ENCODE measurements around the gene DENND1B. TPM values are rescaled to one million over a fixed set of nuclear protein-coding genes. Genes with fewer than 3 reads are reported as not detected.

Gene DENND1B
- total and polyA plus RNA-seq, 12 donors: 1.7 to 14.3 (median 6.5) TPM

DNA sequence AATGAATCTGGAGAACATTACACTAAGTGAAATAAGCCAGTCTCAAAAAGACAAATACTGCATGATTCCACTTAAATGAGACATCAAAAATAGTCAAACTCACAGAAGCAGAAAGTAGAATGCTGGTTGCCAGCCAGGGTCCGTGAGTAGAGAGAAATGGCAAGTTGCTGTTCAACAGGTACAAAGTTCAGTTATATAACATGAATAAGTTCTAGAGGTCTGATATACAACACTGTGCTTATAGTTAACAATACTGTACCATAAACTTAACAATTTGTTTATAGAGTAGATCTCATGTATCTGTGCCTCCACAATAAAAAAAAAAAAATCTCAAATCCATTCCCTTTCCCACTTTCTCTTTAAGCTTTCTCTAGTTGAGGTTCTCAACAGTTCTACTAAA, 83.5 kb downstream of the DENND1B start:
- intact Hi-C loops (cut with DNase I): no loop called here

DNA sequence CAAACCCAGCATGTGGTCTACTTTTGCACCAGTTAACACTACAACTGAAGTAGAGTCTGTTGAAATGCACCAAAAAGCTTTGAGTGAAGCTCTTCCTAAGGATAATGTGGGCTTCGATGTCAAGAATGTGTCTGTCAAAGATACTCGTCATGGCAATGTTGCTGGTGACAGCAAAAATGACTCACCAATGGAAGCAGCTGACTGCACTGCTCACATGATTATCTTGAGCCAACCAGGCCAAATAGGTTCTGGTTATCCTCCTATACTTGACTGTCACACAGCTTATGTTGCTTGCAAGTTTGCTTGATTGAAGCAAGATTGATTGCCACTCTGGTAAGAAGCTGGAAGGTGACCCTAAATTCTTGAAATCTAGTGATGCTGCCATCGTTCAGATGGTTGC, 85.2 kb downstream of the DENND1B start:
- Histone ChIP-seq H3K4me3 (no peak overlapping the region), H3K36me3 (replicated peaks in 1 of 2) (no peaks in the 10 kb centered on the region), H3K27me3 (no peaks in the 10 kb centered on the region), H3K4me1 (replicated peaks in 1 of 2) (peaks cover 0 to 17% of the 10 kb centered on the region in 2 donors), H3K27ac (no peak overlapping the region), H3K9me3 (replicated peaks in 1 of 3) (peaks cover 0 to 9% (median 0%) of the 10 kb centered on the region in 3 donors)
- WGBS, 4 donors: 88 to 94% (median 90%) methylated on average over 3 of the region's 3 CpGs
- TF ChIP-seq POLR2A (IDR thresholded peaks at IDR 0.05): no peak
- TF ChIP-seq CTCF (IDR thresholded peaks at IDR 0.05): no peak
- no peak for DNase-seq
- intact Hi-C loops (cut with DNase I): no loop called here

More for the DNA sequence above, 83.5 kb downstream of the DENND1B start:
- TF ChIP-seq POLR2A (IDR thresholded peaks at IDR 0.05): no peak
- no peak for TF ChIP-seq CTCF (IDR thresholded peaks at IDR 0.05)
- H3K4me1 ChIP-seq (replicated peaks in 1 of 2): peaks cover 0 to 18% of the 10 kb centered on the region in 2 donors
- H3K36me3 ChIP-seq (replicated peaks in 1 of 2): no peaks in the 10 kb centered on the region
- WGBS, 4 donors: 90 to 94% (median 93%) methylated on average over 1 of the region's 1 CpG
- H3K4me3 ChIP-seq: no peak overlapping the region
- peaks cover 0 to 9% (median 0%) of the 10 kb centered on the region in 3 donors for H3K9me3 ChIP-seq (replicated peaks in 1 of 3)
- no peaks in the 10 kb centered on the region for H3K27me3 ChIP-seq
- DNase-seq: no peak
- no peak overlapping the region for H3K27ac ChIP-seq

DNA sequence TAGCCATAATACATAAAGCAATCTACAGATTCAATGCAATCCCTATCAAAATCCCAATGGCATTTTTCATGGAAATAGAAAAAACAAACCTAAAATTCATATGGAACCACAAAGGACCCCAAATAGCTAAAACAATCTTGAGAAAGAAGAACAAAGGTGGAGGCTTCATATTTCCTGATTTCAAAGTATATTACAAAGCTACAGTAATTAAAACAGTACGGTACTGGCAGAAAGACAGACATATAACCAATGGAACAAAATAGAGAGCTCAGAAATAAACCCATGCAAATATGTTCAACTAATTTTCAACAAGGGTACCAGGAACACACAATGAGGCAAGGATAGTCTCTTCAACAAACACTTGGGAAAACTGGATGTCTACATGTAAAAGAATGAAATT, 87.0 kb downstream of the DENND1B start:
- no peaks in the 10 kb centered on the region for H3K4me1 ChIP-seq (replicated peaks in 1 of 2)
- 99 to 100% (median 100%) methylated on average over 1 of the region's 1 CpG for WGBS, 4 donors
- H3K27ac ChIP-seq: no peak overlapping the region
- peaks cover 0 to 9% (median 0%) of the 10 kb centered on the region in 3 donors for H3K9me3 ChIP-seq (replicated peaks in 1 of 3)
- H3K27me3 ChIP-seq: no peaks in the 10 kb centered on the region
- TF ChIP-seq POLR2A (IDR thresholded peaks at IDR 0.05) (no peak), CTCF (IDR thresholded peaks at IDR 0.05) (no peak)
- H3K36me3 ChIP-seq (replicated peaks in 1 of 2): no peaks in the 10 kb centered on the region
- DNase-seq: no peak
- intact Hi-C loops (cut with DNase I): no loop called here
- no peak overlapping the region for H3K4me3 ChIP-seq

- Histone ChIP-seq H3K4me1 (replicated peaks in 1 of 2) (no peaks in the 10 kb centered on the region), H3K4me3 (no peak overlapping the region), H3K27ac (no peak overlapping the region), H3K27me3 (no peaks in the 10 kb centered on the region), H3K9me3 (replicated peaks in 1 of 3) (peaks cover 0 to 9% (median 0%) of the 10 kb centered on the region in 3 donors), H3K36me3 (replicated peaks in 1 of 2) (no peaks in the 10 kb centered on the region)
- no peak for TF ChIP-seq POLR2A (IDR thresholded peaks at IDR 0.05)
- no peak for TF ChIP-seq CTCF (IDR thresholded peaks at IDR 0.05)
- WGBS, 4 donors: 92 to 94% (median 93%) methylated on average over 6 of the region's 6 CpGs
- intact Hi-C loops (cut with DNase I): no loop called here
- DNase-seq: no peak
Measured at GRCh38 chr1:197686702-197687355, 88.5 kb downstream of the DENND1B start.
